ENCODE results near the gene ZNF747. TPM values are rescaled to one million over a fixed set of nuclear protein-coding genes. Genes with fewer than 3 reads are reported as not detected.

Gene ZNF747
- total RNA-seq, 1 donor from 2014 or later: 5.1 TPM

- no peak for TF ChIP-seq CTCF (conservative IDR thresholded peaks at IDR 0.05; ENCODE audit: low read depth, low read length)
- peak overlapping the region; percentile 86 for H3K4me3 ChIP-seq (ENCODE audit: low read depth, low read length)
- DNase-seq (ENCODE audit: low read depth): no peak
Observed at GRCh38 chr16:30569746-30570635, 35.3 kb upstream of the ZNF747 start.

GRCh38 chr16:30569281-30569680 lies 34.6 kb upstream of the ZNF747 start:
- no peak overlapping the region for H3K4me3 ChIP-seq (ENCODE audit: low read depth, low read length)
- DNase-seq (ENCODE audit: low read depth): no peak
- TF ChIP-seq CTCF (conservative IDR thresholded peaks at IDR 0.05; ENCODE audit: low read depth, low read length): no peak

GRCh38 chr16:30567991-30568638 lies 33.5 kb upstream of the ZNF747 start:
- no peak for DNase-seq (ENCODE audit: low read depth)
- TF ChIP-seq CTCF (conservative IDR thresholded peaks at IDR 0.05; ENCODE audit: low read depth, low read length): no peak
- no peak overlapping the region for H3K4me3 ChIP-seq (ENCODE audit: low read depth, low read length)

- DNase-seq (ENCODE audit: low read depth): no peak
- no peak overlapping the region for H3K4me3 ChIP-seq (ENCODE audit: low read depth, low read length)
- no peak for TF ChIP-seq CTCF (conservative IDR thresholded peaks at IDR 0.05; ENCODE audit: low read depth, low read length)
Observed at GRCh38 chr16:30567160-30567990, 32.7 kb upstream of the ZNF747 start.

GRCh38 chr16:30566531-30566930 lies 31.9 kb upstream of the ZNF747 start:
- H3K4me3 ChIP-seq (ENCODE audit: low read depth, low read length): no peak overlapping the region
- no peak for TF ChIP-seq CTCF (conservative IDR thresholded peaks at IDR 0.05; ENCODE audit: low read depth, low read length)
- no peak for DNase-seq (ENCODE audit: low read depth)

- no peak for TF ChIP-seq CTCF (conservative IDR thresholded peaks at IDR 0.05; ENCODE audit: low read depth, low read length)
- DNase-seq (ENCODE audit: low read depth): no peak
- no peak overlapping the region for H3K4me3 ChIP-seq (ENCODE audit: low read depth, low read length)
Observed at GRCh38 chr16:30565984-30566383, 31.3 kb upstream of the ZNF747 start.

Measured in epithelial cell of proximal tubule (primary cell).